Activated T-cell treated with anti-CD3 and anti-CD28 coated beads for 1 hour (primary cell): Measurements from ENCODE around the gene NFASC.

Experiments
- DNase-seq: peaks from one replicate; pipeline ENCODE4 v3.0.0-alpha.2; 2020; ENCODE audit warnings: low read depth

NFASC gene

DNA sequence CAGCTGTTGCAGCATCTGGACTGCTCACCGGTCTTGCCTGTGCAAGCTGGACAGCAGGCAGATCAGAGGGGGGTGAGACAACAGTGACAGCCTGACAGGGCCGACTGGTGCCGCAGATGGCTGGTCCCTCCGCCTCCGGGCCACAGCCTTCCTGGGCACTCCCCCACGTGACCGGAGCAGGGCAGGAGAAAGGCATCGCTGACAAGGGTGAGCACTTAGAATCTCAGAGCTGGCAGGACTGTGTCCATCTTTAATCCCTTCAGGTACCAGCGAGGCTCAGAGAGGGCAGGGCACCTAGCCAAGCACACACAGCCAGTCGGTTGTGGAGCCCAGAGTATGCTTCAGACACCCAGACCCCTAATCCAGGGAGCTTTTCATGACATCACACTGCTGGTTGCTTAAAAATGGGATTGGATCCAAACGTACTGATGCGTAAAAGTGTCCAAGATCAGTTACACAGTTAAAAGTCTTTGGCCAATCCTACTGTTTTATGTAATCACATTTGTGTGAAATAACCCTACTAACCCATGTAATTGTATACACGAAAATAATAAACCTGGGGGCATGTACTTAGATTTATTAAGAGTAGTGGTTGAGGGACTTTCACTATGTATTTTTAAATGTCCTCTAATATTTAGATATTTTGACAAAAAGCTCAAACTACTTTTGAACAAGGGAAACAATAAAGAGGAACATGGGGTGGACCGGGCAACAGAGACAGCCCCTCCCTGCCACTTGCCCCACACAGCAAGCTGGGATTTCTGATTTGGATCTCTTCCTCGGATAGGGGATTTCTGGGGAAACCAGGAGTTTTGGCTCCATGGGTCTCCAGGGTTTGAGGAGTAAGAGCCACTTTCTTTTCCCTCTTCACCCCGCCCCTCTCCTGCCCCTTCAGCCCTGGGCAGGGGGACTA lies 171.6 kb downstream of the NFASC start:
- no peak for DNase-seq

DNA sequence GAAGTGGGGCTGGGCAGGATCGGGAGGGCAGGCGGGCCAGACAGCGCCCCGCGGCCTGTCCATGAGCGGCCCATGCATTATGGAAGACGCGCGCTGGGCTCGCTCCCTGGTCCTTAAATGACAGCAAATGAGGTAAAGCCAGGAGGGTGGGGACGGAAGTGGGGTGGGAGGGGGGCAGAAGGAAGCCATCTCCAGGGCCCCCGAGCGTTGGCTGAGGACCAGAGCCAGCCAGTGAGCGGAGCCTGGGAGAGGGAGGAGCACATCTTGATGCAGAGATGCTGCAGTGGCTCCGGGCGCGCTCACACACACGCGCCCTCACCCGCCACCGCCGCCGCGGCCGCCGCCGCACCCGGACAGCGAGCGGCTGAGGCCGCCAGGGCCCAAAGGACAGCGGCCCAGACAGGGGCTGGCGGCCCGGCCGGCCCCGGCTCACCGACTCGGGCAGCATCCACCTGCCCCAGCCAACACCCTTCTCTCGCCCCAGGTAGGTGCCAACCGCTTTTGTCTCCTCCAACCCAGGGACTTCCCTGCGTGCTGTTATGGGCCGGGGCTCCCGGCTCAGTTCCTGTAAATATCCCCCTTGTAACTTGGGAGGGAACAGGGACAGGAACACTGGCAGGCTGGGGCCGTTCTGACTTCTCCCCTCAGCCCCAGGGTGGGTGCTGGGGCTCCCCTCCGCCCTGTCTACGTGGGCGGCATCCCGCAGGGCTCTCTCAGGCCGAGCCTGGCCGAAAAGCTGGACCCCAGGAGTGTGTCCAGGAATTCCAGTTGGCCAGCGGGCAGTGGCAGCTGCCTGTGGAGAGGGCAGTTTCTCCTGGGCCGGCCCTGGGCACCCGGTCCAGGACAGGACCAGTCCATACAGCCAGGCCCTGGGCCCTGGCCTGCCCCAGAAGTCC lies 172.5 kb downstream of the NFASC start, which contains the start of gene CNTN2:
CNTN2 (plus strand) TSS at position 302 of the 896 bp plus-strand sequence. CDS start 9,974 bp downstream, outside the sequence.
- no peak for DNase-seq

DNA sequence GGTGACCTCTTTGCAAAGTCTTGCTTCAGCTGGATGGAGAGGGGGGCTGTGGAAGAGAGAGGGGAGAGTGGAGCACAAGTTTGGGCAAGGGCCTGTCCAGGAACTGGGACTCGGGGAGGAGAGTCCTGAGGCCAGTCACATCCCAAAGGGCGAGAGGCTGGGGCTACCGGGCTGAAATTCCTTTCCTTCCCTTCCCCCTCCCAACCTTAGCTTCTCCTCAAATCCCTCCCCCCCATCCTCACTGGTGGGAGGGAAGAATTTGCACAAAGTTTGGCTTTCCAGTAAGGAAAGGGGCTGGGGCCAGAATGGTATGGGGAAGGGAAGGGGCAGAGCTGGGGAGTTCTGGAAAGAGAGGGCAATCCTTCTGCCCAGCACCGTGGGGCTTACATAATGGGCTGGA lies 173.2 kb downstream of the NFASC start:
- DNase-seq, result no peak

DNA sequence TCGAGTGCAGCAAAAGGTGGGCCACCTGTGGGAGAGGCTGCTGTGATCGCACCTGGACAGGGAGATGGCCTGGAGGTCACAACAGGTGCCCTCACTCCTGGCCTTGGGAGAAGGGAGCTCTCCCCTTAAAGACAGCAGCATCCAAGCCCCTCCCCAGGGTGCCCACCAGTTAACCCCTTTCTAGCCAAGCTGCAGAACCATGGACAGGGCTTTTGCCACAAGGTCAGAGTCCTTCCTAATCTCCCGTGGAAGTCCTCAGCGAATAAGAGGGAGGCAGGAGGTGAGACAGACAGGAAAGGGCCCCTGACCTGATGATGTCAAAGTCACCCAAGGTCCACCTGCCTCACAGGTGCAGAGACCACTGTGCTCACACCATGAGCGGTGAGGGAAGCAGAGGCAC lies 174.1 kb downstream of the NFASC start:
- DNase-seq, result no peak

DNA sequence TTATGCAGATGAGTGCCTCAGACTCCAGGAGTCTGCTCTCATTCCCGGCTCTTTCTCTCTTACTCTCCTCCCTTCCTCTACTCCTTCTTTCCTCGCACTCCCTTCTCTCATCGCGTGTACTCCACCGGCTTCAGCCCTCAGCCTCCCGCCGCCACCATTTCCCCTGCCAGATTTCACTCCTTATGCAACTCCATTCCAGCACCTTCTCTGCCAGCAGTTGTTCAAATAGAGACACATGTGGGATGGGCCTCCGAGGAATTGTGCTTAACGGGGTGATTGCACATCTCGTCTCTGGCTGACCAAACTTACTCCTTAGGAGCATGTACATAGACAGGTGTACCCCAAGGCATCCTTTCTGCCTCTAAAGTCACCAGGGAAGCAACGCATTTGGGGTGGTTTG lies 174.5 kb downstream of the NFASC start:
- DNase-seq, result no peak

DNA sequence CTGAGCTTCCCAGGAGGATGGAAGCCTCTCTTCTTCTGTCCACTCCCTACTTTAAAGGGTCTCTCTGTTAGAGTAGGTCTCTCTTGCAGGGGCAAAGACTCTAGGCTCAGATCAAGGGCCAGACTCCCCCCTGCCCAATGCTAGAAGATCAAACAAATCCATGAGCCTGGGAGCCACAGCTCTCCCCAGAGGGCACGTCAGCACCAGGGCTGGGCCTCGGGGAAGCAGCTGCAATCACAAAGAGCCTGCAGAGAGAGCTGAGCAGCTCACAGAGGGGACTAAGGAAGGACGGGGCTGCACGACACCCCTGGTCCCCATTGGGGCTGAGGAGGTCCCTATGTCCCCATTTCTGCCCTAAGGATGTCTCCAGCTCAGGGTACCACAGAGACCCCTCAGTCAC lies 176.2 kb downstream of the NFASC start:
- DNase-seq, result no peak

DNA sequence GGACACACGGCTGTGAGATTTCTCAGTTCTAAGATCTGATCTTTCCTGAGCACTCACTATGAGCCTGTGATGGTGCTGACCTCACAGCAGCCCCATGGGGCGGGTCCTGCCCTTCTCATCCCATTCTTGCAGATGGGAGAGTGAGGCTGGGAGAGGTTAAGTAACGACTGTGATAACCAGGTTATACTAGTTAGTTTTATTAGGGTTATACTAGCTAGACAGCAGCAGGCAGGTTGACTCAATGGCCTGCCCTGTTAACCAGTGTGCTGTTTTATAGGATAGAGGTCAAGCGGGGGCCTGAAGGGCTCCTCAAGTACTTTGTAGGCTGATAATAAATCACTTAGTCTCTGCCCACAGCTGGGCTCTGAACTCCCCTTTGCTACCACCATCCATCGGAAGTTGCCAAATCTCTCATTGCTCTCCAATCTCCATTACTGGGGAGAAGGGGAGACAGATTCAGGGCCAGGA lies 177.1 kb downstream of the NFASC start:
- no peak for DNase-seq

DNA sequence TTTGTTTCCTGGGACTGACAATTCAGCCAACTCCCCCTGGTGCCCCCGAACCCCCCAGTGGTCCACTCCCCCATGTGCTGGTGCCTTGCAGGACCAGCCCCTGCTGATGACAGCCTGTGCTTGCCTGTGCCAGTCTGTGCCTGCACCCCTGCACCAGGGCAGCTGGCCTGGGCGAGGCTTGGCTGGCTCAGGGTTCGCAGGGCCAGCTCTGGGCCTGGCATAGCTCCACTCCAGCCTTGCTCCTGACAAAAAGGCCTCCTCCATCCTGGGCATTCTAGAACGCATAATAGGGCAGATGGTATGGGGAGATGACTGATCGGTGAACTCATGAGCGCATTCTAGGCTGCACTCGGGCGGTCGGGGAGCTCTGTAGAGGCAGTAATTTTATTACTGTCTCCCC lies 177.7 kb downstream of the NFASC start:
- no peak for DNase-seq

DNA sequence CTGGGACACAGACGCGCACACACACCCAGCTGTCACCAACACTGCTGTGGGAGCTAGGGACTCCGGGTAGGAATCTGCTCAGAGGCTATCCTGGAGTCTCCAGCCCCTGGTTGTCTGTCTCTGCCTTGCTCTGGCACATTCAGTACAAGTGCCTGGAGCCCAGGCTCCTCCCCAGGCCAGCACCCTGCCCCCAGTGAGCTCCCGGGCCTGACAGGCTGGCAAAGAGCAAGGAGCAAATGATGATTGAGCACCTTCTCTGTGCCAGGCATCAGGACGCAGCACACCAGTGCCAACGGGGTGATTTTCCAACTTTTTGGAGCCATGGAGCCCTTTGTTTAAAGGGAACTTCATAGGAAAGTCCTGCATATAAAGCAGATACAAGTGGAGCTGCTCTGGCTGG lies 178.8 kb downstream of the NFASC start:
- DNase-seq, result no peak

DNA sequence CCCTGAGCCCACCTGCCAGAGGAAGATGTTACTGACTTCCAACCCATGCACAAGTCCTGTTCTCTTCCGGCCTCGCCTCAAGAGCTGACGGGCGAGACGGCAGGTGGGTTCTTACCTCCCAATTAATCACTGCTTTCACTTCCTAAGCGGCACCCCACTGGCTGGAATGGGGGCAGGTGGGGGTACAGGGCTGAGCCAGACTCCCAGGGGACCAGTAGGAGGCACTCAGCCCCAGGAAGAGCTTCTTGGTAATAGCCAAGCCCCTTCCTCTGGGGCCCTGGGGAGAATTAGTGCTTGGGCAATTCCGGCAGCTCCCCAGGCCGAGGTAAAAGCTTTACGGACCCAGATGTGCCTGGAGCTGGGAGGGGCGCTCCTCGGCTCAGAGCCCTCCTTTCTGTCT lies 182.0 kb downstream of the NFASC start:
- no peak for DNase-seq

DNA sequence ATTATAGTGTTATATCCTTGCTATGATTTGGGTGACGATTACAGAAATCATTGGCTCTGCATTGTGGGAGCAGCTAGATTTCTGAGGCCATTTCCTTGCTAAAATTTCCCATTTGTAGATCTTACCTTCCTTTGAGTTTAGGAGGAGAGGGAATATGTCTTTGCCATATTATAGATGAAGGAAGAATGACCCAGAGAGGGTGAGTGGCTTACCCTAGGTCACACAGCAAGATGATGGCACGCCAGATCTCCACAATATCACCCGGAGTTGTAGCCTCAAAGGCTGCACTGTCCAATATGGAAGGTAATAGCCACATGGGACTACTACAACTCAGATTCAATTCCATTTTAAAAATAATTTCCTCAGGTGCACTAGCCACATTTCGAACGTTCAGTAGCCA lies 182.6 kb downstream of the NFASC start:
- DNase-seq, result no peak

DNA sequence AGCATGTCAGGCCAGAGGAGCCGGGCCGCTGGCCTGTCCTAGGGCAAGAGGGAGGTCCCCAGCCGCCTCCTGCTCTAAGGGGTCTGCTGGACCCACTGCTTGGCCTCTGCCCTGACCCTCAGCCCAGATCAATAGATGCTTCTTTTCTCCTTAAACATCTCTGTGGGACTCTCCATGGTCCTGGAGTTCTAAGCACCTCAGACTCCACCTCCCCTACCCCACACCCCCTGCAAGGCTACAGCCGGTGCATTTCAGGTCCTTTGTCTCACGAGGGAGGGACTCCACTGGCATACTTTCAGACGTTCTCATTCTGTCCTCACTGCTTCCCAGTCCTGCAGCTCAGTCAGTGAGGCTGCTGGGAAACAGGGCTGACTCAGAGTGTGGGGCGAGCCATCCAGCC lies 183.4 kb downstream of the NFASC start:
- no peak for DNase-seq

DNA sequence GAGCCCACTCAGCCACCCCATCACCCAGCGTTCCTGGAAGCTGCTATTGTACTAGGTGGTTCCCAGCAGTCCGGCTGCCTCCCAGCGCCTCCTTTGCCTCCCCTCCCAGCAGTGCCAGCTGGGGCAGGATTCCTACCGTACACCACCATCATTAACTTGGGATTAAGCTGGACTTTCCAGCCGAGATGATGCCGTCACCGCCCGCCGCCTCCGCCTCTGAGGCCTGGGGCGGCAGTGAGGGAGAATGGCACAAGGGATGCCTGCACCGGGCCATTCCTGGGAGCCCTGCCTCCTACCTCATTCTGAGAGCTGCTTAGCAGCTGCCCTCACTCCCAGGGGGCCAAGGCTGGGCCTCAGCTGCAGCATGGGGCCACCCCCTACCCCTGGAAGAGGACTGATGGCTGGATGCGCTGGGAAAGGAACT lies 185.5 kb downstream of the NFASC start:
- DNase-seq, result no peak

DNA sequence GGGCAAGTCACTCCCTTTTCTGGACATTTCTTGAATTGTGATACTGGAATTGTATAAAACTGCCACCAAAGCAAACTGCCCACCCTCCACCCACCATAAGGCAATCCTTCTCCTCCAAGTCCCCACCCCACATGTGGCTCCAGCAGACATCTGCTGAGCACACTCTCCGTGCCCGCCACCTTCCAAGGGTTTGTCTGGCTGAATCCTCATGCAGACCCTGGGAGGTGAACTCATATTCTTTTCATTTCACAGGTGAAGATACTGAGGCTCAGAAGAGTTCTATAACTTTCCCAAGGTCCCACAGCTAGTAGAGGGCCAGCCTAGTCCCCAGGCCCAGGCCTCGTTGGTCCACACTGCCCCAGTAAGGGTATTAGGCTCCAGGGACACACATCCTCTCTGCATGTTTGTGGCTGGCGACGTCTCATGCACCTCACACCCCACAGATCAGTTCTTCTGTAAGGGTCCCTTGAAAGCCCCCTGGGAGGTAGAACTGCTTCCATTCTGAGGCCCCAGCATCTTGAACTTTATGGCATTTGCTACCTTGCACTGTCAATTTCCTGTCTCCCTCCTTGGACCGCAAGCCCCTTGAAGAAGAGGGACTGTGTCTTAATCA lies 186.4 kb downstream of the NFASC start:
- no peak for DNase-seq

DNA sequence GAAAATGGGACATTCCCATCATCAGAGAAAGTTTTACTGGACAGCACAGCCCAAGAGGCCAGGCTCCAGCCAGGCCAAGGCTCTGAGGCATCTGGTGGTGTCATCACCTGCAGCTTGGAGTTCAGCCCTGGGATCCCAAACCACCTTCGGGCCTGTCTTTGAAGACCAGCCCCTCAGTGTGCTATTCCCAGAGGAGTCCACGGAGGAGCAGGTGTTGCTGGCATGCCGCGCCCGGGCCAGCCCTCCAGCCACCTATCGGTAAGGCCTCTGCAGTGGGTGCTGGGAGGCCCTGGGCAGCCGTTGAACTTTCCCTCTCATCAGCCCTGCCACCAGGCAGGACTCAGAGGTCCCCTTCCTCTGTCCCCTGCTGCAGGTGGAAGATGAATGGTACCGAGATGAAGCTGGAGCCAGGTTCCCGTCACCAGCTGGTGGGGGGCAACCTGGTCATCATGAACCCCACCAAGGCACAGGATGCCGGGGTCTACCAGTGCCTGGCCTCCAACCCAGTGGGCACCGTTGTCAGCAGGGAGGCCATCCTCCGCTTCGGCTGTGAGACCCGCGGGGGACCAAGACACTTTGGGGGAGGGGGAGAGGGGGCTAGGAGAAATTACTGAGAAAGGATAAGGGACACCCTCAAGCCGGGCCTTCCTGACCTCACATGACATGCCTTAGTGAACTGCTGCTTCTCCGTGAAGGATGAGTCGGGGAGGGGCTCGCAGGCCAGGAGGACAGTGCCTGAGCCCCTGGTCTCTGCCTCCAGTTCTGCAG lies 187.3 kb downstream of the NFASC start:
- no peak for DNase-seq

DNA sequence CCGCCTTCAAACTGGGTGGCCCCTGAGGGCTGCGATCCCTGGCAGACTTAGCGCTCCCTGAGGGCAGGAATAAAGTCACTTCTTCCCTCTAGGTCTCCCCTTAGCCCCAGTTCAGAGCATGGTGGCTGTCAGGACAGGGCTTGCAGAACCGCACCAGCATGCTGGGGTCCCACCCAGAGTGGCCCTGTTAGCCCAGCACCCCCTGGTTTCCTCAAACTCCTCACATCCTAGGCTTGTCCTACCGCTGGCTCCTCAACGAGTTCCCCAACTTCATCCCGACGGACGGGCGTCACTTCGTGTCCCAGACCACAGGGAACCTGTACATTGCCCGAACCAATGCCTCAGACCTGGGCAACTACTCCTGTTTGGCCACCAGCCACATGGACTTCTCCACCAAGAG lies 188.2 kb downstream of the NFASC start:
- DNase-seq, result no peak

DNA sequence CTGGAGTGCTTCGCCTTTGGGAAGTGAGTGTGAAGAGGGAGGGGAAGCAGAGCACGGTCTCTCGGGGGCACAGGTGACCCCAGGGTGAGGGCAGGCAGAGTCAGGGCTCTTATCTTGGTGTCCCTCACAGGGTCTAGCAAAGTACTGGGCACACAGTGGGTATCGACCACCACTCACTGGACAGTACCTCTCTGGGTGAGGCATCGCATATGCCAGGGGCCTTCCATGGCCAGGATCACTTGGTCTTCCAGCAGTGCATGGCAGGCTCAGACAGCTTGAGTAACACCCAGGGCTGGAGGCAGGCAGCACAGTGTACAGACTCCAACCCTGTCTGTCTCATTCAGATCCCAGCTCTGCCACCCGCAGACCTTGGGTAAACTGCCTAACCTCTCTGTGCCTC lies 189.0 kb downstream of the NFASC start:
- no peak for DNase-seq

DNA sequence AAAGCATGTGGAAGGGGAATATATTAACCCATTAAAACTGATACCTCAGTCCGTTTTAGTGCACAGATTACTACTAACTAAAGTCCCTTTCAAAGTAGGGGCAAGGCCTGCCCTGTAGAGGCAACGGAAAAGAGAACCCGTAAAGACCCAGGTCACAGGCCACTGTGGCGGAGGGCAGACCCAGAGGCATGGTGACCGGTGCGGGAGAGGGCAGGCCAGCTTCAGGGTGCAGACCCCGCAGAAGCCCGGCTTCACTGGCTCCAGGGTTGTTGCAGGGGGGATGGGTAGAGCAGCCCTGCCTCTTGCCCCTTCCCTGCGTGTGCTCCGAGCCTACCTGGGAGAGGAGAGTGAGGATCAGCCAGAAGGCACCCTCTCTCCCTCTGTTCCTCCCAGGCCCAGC lies 190.1 kb downstream of the NFASC start:
- no peak for DNase-seq

DNA sequence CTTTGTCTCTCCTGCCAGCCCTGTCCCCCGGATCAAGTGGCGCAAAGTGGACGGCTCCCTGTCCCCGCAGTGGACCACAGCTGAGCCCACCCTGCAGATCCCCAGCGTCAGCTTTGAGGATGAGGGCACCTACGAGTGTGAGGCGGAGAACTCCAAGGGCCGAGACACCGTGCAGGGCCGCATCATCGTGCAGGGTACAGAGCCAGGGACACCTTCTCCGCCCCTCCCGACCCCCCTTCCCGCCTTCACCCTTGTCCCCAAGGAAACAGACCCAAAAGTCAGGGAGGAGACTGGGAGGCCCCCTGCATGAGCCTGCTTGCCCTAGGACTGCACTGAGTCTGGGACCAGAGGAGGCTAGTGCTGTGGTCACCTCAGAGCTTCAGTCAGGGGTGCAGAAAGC lies 190.6 kb downstream of the NFASC start:
- DNase-seq, result no peak

DNA sequence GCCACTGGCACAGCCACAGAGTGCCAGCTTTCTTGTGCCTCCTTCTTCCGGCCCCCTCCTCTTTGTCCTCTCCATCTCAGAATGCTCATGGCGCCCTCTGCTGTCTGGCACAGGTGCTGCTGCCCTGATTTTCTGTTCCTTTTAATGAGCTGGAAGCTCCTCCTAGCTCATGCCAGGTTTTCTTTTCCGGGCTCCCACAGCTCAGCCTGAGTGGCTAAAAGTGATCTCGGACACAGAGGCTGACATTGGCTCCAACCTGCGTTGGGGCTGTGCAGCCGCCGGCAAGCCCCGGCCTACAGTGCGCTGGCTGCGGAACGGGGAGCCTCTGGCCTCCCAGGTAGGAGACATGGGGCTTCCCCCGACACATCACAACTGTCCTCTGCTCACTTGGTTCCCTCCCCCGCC lies 191.0 kb downstream of the NFASC start:
- DNase-seq, result peak; percentile 63

DNA sequence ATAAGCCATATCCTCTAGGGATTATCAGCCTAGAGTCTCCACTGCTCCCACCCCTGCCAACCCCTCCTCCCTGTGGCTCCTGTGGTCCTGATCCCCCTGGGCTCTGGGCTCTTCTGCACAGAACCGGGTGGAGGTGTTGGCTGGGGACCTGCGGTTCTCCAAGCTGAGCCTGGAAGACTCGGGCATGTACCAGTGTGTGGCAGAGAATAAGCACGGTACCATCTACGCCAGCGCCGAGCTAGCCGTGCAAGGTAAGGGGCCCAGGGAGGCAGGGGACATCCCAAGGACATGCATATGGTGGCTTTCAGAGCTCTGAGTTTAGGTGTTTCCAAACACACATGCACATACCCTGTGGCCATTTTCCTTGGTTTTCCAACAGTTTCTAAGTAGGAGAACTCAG lies 191.7 kb downstream of the NFASC start:
- DNase-seq, result no peak

DNA sequence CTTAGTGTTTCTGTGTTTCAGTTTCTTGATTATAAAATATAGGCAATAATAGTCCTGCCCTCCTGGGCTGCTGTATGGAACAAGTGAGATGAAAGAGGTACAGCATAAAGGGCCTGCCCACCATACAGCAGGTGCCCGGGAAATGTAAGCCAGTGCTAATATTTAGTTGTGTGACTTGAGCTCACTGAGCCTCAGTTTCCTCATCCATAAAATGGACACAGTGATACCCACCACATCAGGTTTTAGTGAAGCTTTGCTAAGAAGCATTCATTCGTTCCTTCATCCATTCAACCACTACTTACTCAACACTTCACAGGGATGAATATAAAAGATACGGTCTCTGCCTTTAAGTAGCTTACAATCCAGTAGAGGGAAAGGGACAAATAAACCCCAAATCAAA lies 192.2 kb downstream of the NFASC start:
- DNase-seq, result no peak
